Adrenal gland (tissue), 12 donors: Measurements from ENCODE around the gene RPL11. TPM values are rescaled to one million over a fixed set of nuclear protein-coding genes. Genes with fewer than 3 reads are reported as not detected.

Experiments used
- DNase-seq, 7 donors: peaks; one replicate each; pipeline ENCODE4 v3.0.0-alpha.2; 2019 to 2020
- H3K27ac ChIP-seq, 5 donors: fragments of 200-600 bp; sonication (generic) in 4 of 5; 1 replicate in 3 of 5; 2 replicates in 2 of 5; pipeline versions ENCODE4 v1.5.1 to v1.8.0; 2016 to 2020; ENCODE audit warnings: mild to moderate bottlenecking in 1 of 5
- H3K27me3 ChIP-seq: fragments of 200-600 bp; 2 replicates; pipeline ENCODE4 v1.8.0; 2021
- H3K36me3 ChIP-seq, 2 donors: fragments of 200-600 bp; replicated peaks in 1 of 2; 1 replicate in 1 of 2; 2 replicates in 1 of 2; pipeline versions ENCODE4 v1.5.1 to v1.8.0; 2018 to 2022
- H3K4me1 ChIP-seq, 2 donors: fragments of 200-600 bp; replicated peaks in 1 of 2; 1 replicate in 1 of 2; 2 replicates in 1 of 2; pipeline versions ENCODE4 v1.5.1 to v1.8.0; 2018 to 2021
- H3K4me3 ChIP-seq, 4 donors: fragments of 200-600 bp; sonication (generic) in 3 of 4; one replicate each; pipeline ENCODE4 v1.5.1; 2016 to 2018
- H3K9me3 ChIP-seq, 3 donors: fragments of 200-600 bp; sonication (generic) in 1 of 3; replicated peaks in 1 of 3; 1 replicate in 2 of 3; 2 replicates in 1 of 3; pipeline versions ENCODE4 v1.5.1 to v1.8.0; 2016 to 2021
- CTCF ChIP-seq, 6 experiments: fragments of 450-650 bp in 4 of 6; fragments of 200-600 bp in 2 of 6; sonication (generic) in 1 of 6; IDR thresholded peaks; 1 replicate in 5 of 6; 2 replicates in 1 of 6; pipeline versions ENCODE4 v1.5.1 to v1.8.0; 2016 to 2021; ENCODE audit warnings: antibody characterized with exemption in 6 of 6, mild to moderate bottlenecking in 2 of 6, moderate library complexity in 1 of 6
- POLR2A ChIP-seq, 2 donors: fragments of 450-650 bp; IDR thresholded peaks; one replicate each; pipeline ENCODE4 v1.6.1; 2017; ENCODE audit warnings: antibody characterized with exemption in 2 of 2, mild to moderate bottlenecking in 2 of 2, moderate library complexity in 1 of 2
- WGBS, 4 donors: extraction: QIAGEN DNeasy Blood & Tissue Kit in 2 of 4; methylation state at CpG; one replicate each; pipeline versions ENCODE4 v1.1.5 to v1.1.7; 2013 to 2017; 5-methylcytosine and 5-hydroxymethylcytosine counted together
- intact Hi-C, 2 donors: fragments of 100-400 bp; cut with DNase I; formaldehyde crosslinking; loops; one replicate each; pipeline versions ENCODE4 v1.14.1 to v1.15.0; 2022 to 2023
- polyA plus RNA-seq, 3 donors: library from polyadenylated mRNA; stranded (reverse); fragments of 200-250 nt in 2 of 3; fragments of 350-450 nt in 1 of 3; fragmentation: Illumina TruSeq in 1 of 3; extraction: RNeasy Lipid Tissue Mini Kit (QIAGEN cat#74804) in 1 of 3; gene quantifications; one replicate each; pipeline ENCODE4 v1.2.3, GENCODE V29; 2013 to 2014
- total RNA-seq, 9 donors: library from RNA; depleted of rRNA in 4 of 9; stranded (reverse); fragments of >200 nt in 4 of 9; fragments of 120-200 nt in 1 of 9; fragmentation: NEBNext Ultra II Directional in 1 of 9; extraction: Animal tissue kit (Norgen Biotek cat#: 25700) in 1 of 9; gene quantifications; one replicate each; pipeline versions ENCODE4 v1.1.0 to v1.2.4, GENCODE V29; 2013 to 2023
- donor health status: healthy with polysubstance abuse.
- donor health status: Bipolar disorder and iron deficiency.
- donor health status: DM: yes; HTN: yes; CAD: no.
- donor health status: DM: no; HTN: no; CAD: no.
- donor health status: DM: no; HTN: no; CAD: no.
- donor health status: DM: yes; HTN: yes; CAD: no.

Gene RPL11
- total and polyA plus RNA-seq, 12 donors: 685 to 2,028 (median 921) TPM

- H3K4me3 ChIP-seq: peak overlapping the region in 1 of 4 donors; percentile 91
Observed at GRCh38 chr1:23693599-23693998, 2.0 kb downstream of the RPL11 start.

GRCh38 chr1:23694371-23694770 is 2.8 kb downstream of the RPL11 start:
- Histone ChIP-seq H3K9me3 (no peaks in the 10 kb centered on the region), H3K27ac (no peak overlapping the region), H3K4me1 (peaks cover 18 to 45% of the 10 kb centered on the region in 2 donors), H3K36me3 (peaks cover 0 to 63% of the 10 kb centered on the region in 2 donors), H3K4me3 (no peak overlapping the region), H3K27me3 (no peaks in the 10 kb centered on the region)
- no peak for DNase-seq
- WGBS, 4 donors: 52 to 69% (median 60%) methylated on average over 3 of the region's 3 CpGs
- intact Hi-C loops: loop anchor here (5.0 to 10.0 kb wide), 2 partner anchors 48 to 60 kb away; partner anchors contain the start of gene ELOA (in 1 of the 2)
- TF ChIP-seq POLR2A (IDR thresholded peaks at IDR 0.05) (no peak), CTCF (IDR thresholded peaks at IDR 0.05) (no peak)

More at GRCh38 chr1:23693599-23693998, 2.0 kb downstream of the RPL11 start:
- no peak for DNase-seq
- WGBS, 4 donors: 57 to 74% (median 63%) methylated on average over 2 of the region's 2 CpGs
- TF ChIP-seq POLR2A (IDR thresholded peaks at IDR 0.05) (no peak), CTCF (IDR thresholded peaks at IDR 0.05) (no peak)
- intact Hi-C loops: loop anchor here (5.0 to 10.0 kb wide), 2 partner anchors 49 to 61 kb away; partner anchors contain the start of gene ELOA (in 1 of the 2)
- no peaks in the 10 kb centered on the region for H3K27me3 ChIP-seq
- peaks cover 0 to 55% of the 10 kb centered on the region in 2 donors for H3K36me3 ChIP-seq
- H3K27ac ChIP-seq: peak overlapping the region in 1 of 5 donors; percentile 13
- H3K4me1 ChIP-seq: peaks cover 18 to 45% of the 10 kb centered on the region in 2 donors
- H3K9me3 ChIP-seq: no peaks in the 10 kb centered on the region

GRCh38 chr1:23695667-23696066 is 4.1 kb downstream of the RPL11 start:
- TF ChIP-seq CTCF (IDR thresholded peaks at IDR 0.05): no peak
- no peak for TF ChIP-seq POLR2A (IDR thresholded peaks at IDR 0.05)
- Histone ChIP-seq H3K27ac (no peak overlapping the region), H3K36me3 (peaks cover 0 to 75% of the 10 kb centered on the region in 2 donors), H3K4me1 (peaks cover 18 to 45% of the 10 kb centered on the region in 2 donors), H3K27me3 (no peaks in the 10 kb centered on the region), H3K9me3 (no peaks in the 10 kb centered on the region), H3K4me3 (no peak overlapping the region)
- WGBS, 4 donors: 92 to 98% (median 97%) methylated on average over 3 of the region's 3 CpGs
- DNase-seq: no peak
- intact Hi-C loops: loop anchor here in 1 of 2 donors (10.0 kb wide), 1 partner anchor 59 kb away; no protein-coding TSS in a partner anchor

- Histone ChIP-seq H3K4me1 (peaks cover 18 to 45% of the 10 kb centered on the region in 2 donors), H3K36me3 (peaks cover 0 to 83% of the 10 kb centered on the region in 2 donors), H3K4me3 (no peak overlapping the region), H3K27me3 (no peaks in the 10 kb centered on the region), H3K27ac (no peak overlapping the region), H3K9me3 (no peaks in the 10 kb centered on the region)
- WGBS, 4 donors: 35 to 56% (median 51%) methylated on average over 5 to 6 of the region's 6 CpGs
- no peak for DNase-seq
- TF ChIP-seq POLR2A (IDR thresholded peaks at IDR 0.05) (no peak), CTCF (IDR thresholded peaks at IDR 0.05) (no peak)
- intact Hi-C loops: loop anchor here in 1 of 2 donors (10.0 kb wide), 1 partner anchor 58 kb away; no protein-coding TSS in a partner anchor
Observed at GRCh38 chr1:23696335-23696989, 4.9 kb downstream of the RPL11 start.
